GM21447 (cell line): ENCODE measurements around the gene SOST.

ENCODE experiments used
- ATAC-seq: cut with Tn5 transposase; IDR thresholded peaks from one replicate; pipeline ENCODE4 v1.9.1; 2021; ENCODE audit not compliant: unreplicated experiment

Gene SOST

DNA sequence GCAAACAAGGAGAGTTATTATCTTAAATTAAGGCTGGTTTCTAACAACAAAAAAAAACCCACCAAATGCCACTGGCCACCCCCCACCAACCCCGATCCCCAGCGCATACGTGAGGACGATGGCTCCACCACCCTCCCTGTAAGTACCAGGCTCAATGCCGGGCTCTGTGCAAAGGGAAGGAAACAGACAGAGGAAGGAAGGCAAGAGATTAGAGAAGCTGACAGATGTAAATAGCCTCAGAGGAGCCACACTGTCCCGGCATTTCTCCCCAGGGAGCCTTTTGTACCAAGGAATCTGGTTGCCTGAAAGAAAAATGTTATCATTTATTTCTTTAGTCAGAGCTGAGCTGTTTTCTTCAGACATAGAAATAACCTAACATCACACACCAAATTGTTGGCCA is 13.1 kb downstream of the SOST start:
- ATAC-seq = no peak

DNA sequence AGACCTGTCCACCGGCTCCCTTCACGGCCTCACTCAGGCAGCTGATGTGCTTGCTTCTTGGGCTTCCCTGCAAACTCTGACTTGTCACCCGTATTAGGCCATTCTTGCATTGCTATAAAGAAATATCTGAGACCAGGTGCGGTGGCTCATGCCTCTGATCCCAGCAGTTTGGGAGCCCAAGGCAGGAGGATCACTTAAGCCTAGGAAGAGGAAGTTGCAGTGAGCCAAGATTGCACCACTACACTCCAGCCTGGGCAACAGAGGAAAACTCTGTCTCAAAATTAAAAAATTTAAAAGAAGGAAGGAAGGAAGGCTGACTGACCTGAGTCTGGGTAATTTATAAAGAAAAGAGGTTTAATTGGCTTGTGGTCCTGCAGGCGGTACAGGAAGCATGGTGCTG is 17.0 kb downstream of the SOST start:
- no peak for ATAC-seq

DNA sequence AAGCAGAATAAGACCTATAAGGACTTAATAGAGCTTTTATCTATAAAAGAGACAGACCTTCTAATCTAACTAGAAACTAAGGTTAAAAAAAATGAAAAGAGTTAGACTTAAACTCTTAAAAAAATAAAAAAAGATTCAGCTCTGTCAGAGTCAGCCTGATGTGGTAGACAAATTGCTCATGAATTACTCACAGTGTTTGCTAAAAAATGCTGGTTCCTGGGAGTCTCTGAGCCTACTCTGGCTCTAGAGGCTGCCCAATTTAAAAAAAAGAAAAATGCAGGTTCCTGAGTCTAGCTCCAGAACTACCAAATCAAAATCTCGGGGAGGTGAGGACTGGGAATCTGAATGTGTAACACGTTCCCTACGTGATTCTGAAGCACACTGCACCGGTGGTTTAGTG is 18.1 kb downstream of the SOST start:
- no peak for ATAC-seq

DNA sequence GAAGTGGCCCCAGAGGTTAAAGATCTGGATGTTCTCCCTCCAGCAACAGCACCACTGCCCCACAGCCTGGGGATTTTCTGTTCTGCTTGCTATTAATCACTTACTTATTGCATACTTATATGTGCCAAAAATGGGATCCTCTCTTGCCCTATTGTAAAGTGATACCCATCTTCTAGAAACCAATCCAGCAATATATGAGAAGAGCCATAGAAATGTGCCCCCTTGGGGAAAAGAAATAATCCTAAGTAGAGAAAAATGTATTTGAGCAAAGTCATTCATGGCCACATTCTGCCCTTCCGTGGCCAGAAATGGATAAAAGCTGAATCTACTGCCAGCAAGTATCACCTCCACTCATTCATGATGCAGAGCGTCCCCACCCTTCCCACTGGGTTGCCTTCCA is 20.9 kb downstream of the SOST start:
- ATAC-seq = no peak

DNA sequence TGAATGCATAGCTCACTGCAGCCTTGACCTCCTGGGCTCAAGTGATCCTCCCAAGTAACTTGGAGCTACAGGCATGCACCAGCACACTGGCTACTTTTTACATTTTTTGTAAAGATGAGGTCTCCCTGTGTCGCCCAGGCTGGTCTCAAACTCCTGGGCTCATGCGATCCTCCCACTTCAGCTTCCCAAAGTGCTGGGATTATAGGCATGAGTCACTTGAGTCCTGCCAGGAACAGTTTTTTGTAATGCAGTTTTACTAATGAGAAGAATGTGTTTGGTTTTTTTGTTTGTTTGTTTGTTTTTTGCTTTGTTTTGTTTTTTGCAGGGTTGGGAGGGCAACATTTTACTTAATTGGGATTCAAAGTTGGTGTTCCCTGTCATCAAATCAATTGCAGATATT is 22.2 kb downstream of the SOST start:
- no peak for ATAC-seq

DNA sequence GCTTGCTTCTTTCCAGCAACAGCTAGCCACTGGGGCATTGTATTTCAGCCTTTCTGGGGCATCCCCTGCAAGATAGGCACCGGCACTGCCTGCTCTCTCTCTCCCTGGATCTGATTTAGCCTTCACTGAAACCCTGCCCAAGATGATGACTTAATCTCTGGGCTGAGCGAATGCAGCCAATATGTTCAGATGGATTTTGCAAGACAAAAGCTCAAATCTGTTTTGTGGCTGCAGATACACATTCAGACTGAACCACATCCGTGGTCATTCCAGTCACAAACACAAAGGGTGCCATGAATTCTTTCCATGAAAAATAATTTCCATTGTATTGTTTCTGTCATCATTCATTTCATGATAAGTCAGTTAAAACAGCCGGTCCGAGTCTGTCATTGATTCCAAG is 24.2 kb downstream of the SOST start:
- ATAC-seq = no peak

DNA sequence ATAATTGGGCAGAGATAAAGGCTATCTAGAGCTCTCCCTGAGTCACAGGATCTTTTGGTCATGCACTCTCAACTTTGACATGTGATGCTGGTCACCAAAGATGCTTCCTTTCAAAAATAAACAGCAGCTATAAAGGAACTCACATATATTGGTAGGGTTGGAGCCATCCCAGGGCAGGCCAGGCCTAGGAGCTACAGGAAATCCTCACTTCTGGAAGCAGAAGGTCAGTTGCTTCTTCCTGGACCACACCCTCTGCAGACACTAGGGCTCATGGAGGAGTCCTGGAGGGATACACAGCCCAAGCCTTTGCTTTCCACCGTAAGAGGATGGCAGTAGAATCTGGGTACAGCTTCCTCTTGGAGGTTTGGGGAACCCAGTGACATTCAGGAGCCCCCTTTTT is 24.6 kb downstream of the SOST start:
- ATAC-seq = no peak

DNA sequence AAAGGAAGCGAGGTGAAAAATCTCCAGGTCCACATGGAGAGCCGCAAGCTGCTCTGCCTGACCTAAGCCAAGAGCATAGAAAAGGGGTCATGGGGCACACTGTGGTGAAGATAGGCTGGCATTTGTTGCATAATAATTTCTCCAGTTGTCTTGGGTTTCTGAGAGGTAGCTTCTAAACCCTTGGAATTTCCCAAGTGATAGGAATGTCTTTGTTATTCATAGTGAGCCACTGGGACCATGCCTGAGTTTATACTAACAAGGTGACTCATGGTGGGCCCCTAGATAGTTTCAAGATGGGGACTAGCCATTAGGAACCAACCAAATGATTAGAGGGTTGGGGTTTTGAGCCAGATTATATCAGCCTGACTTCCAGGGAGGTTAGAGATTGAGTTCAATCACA is 25.6 kb downstream of the SOST start:
- ATAC-seq = no peak

DNA sequence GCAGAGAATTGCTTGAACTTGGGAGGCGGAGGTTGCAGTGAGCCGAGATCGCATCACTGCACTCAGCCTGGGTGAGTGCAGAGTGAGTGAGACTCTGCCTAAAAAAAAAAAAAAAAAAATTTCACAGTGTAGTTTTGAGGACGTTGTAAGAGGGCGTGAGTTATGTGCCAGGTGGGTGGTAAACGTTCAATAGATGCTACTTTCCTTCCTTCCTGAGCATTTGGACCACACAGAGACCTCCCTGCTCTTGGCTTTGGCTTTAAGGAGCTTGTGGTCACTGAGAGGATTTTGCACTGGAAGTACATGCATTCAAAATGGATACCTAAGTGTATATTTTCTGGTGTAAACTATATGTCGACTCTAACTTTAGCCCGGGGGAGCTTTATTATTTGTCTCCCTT is 30.5 kb downstream of the SOST start:
- ATAC-seq = no peak

DNA sequence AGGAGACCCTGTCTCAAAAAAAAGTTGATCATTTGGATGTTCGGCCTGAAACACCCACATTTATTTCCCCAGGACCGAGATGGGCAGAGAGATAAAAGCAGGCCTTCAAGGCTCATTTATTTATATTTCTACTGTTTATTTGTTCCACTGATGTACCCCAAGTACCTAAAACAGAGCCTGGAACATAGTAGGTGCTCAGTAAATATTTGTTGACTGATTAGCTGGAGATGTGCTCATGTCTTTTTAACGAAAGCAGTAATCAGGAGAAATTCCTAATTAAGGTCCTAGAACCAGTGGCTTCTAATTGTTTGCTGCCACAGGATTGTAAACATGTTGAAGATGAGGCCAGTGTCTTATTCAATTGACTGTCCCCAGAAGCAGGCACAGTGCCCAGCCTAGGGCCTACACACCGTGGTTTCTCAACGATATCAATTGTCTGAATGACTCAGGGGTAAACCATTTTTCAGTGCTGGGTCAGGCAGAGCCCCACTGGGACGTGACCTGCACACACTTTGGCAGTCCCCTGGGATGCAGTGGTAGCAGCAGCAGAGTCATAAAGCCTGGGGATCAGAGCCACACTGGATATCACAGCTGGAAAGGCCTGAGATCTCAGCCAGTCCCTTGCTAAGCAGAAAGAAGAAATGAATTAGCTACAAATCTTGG is 34.8 kb downstream of the SOST start:
- no peak for ATAC-seq

DNA sequence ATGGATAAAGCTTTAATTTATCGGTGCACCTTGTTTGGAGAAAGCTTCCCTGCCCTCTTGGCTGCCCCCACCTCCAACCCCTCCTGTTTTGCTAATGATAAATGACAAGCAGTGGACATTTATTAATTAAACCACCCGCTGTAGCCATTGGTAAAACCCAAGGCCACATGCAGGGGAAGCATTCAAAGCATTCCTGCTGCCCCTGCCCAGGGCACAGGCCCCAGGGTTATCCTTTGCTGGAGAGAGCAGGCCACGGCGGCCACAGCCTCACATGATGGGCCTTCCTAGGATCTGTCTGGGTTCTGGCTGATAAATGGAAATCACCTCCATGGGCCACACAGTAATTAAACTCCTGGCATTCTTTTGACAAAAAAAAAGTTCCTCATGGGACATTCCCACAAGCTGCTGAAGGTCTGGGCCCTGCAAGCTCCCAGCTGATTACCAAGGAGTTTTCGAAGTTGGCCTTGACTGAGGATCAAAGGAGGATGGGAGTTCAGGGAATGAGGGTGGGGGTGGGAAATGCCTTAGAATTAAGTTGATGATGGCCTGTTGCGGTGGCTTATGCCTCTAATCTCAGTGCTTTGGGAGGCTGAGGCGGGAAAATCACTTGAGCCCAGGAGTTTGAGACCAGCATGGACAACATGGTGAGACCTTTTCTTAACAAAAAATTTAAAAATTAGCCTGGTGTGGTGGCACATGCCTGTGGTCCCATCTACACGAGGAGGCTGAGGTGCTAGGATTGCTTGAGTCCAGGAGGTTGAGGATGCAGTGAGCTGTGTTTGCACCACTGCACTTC is 35.5 kb downstream of the SOST start:
- no peak for ATAC-seq

DNA sequence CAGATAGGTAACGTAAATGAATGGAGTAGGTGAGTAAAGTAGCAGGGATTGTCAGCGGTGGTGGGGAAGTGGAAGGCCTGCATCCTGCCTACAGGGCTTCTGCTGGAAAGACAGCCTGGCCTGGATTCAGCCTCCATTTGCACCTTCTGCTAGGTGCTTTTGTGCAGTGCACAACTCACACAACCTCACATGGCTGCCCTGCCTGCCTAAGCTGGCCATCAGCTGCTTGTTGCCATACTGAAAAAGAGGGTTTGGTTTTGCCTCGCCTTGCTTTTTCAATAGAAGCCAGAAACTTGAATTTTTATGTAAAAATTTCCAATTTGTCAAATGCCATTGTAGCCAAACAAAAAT is 36.3 kb downstream of the SOST start:
- no peak for ATAC-seq

DNA sequence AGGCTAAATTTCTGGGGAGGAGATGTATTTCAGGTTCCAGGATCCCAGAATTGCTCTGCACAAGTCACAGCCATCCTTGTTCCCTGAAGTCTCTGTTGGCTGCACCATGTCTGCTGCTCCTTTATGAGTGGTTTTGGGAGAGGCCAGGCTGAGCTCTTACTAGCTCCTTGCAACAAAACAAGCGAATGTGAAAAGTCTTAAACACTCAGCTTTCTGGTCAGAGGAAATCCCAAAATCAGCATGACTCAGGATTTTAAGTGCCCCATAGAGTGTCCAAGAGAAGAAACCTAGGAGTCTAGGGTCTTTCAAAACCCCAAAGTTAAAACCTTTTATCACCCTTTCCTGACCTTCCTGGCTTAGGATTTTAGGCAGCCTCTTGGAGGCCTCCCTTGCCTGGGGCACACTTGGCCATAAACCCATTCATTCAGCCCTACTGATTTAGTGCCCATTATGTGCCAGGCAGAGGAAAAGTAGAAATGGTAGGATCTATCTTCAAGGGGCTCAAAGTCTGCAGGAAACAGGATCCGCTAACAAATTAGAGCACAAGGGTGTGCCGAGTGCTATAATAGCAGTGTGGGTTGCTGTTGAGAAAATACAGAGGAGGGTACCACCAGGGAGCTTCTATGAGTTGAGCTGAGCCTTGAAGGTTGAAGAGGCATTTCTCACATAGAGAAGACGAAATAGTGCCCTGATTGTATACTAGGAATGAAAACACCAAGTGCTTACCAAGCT is 36.9 kb downstream of the SOST start:
- ATAC-seq = no peak

DNA sequence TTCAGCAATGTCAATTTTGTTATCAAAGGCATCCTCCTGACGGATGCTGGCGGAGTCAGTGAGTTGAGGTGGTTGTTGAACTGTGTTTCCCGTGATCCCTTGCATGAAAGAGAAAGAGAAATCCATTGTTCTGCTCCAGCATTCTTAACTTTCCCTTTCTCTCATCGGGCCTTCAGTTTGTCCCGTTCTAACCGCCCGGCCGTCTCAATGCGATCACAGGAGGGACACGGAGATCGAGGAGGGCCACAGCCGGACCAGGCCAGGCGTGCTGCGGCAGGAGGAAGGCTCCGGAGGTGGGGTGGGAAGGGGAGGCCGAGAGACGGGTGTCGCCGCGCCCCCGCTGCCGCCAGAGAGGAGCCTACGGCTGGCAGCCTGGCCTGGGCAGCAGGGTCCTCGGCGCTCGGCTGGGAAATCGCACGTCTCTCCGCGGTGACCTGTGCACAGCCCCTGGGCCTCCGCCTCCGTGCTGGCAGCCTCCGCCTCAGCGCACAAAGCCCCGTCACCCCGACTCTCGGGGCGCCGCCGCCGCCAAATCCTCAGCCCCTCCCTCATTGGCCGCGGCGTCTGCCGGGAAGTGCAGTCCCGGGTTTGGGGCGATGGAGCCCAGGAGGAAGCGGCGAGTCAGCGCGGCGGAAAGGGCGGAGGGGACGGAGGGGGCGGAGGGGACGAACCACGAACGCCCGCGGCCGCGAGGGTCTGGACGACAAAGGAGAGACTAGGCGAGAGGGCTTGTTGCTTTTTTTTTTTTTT is 38.1 kb downstream of the SOST start:
- peak; percentile 86 for ATAC-seq

DNA sequence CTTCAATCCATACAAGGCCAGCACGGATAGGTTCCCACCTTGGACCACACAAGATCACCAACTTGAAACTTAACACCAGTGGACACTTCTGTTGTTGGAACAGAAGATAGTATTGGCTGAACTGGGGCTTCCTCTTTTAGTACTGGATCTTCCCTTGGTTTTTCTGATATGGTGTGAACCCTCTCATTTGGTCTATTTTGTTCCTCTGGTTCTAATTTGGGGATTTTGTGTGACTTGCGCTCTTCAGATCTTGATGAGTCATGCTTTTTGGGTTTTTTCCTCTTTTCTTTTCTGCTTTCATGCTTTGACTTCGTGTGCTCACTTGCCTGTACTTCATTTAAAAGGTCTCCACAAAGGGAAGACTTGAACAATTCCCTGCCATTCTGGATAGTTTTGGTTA is 39.0 kb downstream of the SOST start:
- no peak for ATAC-seq

DNA sequence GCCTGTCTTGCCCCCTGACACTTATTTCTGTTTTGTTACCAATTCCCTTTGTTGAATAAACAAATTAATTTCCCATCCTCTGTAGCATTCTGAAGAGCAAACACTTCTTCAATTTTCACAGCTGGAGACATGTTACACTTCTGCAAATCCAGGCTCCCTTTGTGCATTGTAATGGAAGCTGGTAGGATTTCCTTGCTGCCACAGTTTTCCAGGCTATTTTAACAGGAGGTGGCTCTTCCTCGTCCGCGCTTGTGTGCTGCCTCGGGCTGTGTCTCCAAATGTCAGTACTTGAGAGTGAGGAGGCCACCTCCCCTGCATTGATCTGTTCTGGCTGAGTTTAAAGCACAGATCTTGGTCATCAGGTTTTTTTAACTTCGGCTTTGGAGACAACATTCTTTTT is 40.0 kb downstream of the SOST start:
- ATAC-seq = no peak

DNA sequence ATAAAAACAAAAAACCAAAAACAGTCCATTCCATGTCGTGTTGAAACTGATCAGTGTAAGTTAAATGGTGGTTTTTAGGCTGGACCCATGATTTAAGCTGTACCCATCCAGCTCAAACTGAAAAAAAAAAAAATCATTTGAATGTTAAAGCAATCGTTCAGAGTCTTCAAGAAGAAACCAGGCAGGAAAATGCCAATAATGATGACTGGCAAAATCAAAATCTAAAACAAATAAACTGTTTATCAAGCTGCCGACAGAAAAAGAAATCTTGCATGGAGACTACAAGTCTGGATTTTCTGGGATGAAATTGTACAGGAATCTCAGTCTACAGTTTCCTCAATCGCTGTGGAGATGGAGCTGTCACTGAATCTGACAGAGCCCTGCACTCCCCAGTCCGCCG is 40.7 kb downstream of the SOST start:
- no peak for ATAC-seq

DNA sequence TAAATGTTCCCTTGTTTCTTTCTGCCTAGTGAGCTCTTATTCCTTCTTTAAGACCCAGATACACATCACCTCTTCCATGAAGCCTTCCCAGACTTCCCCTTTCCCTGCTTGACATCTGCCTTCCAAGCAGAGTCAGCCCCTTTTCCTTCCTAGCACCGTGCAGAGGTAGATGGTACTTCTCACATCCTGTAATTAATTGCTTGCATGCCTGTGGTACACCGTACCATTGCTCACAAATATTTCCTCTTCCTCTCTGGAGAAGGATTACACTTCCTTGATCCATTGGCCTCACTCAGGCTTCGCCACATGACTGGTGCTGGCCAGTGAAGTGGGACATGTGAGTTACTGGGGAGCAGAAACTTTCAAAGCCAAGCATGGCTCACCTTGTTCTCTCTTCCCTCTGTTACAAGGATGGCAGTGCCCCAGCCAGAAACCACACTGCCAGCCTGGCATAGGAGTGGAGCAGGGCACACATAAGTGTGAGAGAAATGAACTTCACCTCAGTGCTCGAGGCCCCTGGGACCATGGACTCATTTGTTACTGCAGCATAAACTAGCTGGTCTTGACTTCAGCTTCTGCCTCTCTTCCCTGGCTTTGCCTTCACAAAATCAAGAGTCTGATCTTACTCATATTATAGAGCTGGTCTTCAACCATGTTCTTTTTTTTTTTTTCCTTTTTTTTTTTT is 44.0 kb downstream of the SOST start:
- ATAC-seq = no peak

DNA sequence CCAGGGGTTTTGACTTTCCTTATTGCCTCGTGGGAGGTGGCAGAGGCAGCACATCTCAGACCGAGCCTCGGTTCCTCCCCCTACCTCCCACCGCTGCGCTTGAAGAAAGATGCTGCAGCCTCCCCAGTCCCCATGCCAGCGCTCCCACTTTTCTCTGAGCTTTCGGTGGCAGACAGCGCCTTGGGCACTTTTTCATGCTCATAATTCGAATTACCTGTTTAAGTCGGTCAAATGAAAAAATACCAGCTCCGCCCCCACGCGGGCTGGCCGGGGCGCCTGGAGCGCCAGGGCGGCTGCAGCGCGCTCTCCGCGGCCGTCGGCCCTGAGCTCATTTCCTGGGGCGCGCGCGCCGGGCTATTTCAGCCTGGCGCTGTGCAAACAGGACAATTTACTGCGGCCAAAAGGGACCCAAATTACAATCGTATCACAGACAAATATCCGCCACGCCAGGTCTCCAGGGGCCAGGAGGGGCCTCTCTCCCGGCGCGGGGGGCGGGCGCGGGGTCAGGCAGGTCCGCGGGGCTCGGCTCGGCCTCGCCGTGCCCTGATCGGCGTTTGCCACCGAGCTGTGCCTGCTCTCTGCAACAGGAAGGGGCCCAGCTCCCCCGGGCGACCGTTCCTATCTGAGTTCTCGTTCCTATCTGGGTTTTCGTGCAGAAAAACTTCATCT is 45.0 kb downstream of the SOST start:
- no peak for ATAC-seq

DNA sequence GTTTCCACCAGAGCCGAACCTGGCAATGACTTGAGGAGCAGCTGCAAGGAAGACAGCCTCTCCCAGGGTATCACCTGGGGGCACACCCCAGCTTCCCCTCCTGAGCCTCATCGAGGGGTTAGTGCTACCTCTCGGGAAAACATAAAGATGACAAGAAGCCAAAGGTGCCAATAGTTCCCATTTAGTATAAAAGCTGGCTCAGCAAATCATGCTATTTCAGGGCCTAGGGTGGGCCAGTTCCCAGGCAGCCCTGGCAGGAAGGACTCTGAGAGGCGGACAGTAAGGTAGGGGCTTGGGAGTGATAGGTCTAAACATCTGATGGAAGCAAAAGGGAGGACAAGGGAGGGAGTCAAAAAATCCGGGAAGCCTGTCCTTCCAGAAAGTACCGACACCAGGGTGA is 46.2 kb downstream of the SOST start:
- no peak for ATAC-seq
